Ectodermal cell (in vitro differentiated cells): ENCODE data around the gene INAVA.
"Not testable (repeated sequence)": the region's sequence is repeated elsewhere in the genome, so short reads cannot be mapped to it uniquely, and the experiment has no call there.

Experiments used
- H3K27ac ChIP-seq: 2 replicates; pipeline ENCODE4 v1.7.0; 2013; ENCODE audit warnings: mild to moderate bottlenecking, low read depth, low read length; ENCODE audit not compliant: insufficient read depth, poor library complexity, severe bottlenecking
- H3K27me3 ChIP-seq: 2 replicates; pipeline ENCODE4 v1.7.0; 2013; ENCODE audit warnings: mild to moderate bottlenecking, low read length; ENCODE audit not compliant: insufficient read depth, control insufficient read depth, poor library complexity, severe bottlenecking
- H3K36me3 ChIP-seq: one replicate; pipeline ENCODE4 v1.7.0; 2013; ENCODE audit warnings: low read length; ENCODE audit not compliant: control insufficient read depth, insufficient read depth
- H3K4me1 ChIP-seq: one replicate; pipeline ENCODE4 v1.7.0; 2013; ENCODE audit warnings: low read length; ENCODE audit not compliant: control insufficient read depth, insufficient read depth
- H3K4me3 ChIP-seq: 2 replicates; pipeline ENCODE4 v1.7.0; 2013; ENCODE audit warnings: low read depth, low read length, control low read depth; ENCODE audit not compliant: insufficient read depth
- H3K9me3 ChIP-seq: 2 replicates; pipeline ENCODE4 v1.7.0; 2013; ENCODE audit warnings: mild to moderate bottlenecking, low read length, moderate library complexity; ENCODE audit not compliant: control insufficient read depth
- WGBS, 2 experiments: methylation state at CpG; one replicate each; pipeline ENCODE4 v1.1.7; 2013; ENCODE audit warnings: missing lambda C conversion rate in 2 of 2; 5-methylcytosine and 5-hydroxymethylcytosine counted together

INAVA gene

GRCh38 chr1:200906491-200906890 is 11.8 kb downstream of the INAVA start:
- peaks cover 56% of the 10 kb centered on the region for H3K36me3 ChIP-seq

GRCh38 chr1:200907611-200908097 is 13.0 kb downstream of the INAVA start:
- H3K27ac ChIP-seq, result no peak overlapping the region
- 88 to 94% methylated on average over 5 of the region's 5 CpGs for WGBS, 2 experiments
- no peaks in the 10 kb centered on the region for H3K9me3 ChIP-seq
- H3K27me3 ChIP-seq, result no peaks in the 10 kb centered on the region
- H3K4me3 ChIP-seq, result no peak overlapping the region
- peaks cover 52% of the 10 kb centered on the region for H3K36me3 ChIP-seq
- no peaks in the 10 kb centered on the region for H3K4me1 ChIP-seq

More at GRCh38 chr1:200906491-200906890, 11.8 kb downstream of the INAVA start:
- 98 to 100% methylated on average over 2 of the region's 2 CpGs for WGBS, 2 experiments
- Histone ChIP-seq H3K27ac (no peak overlapping the region), H3K27me3 (no peaks in the 10 kb centered on the region), H3K4me3 (no peak overlapping the region), H3K9me3 (no peaks in the 10 kb centered on the region), H3K4me1 (no peaks in the 10 kb centered on the region)

- peaks cover 55% of the 10 kb centered on the region for H3K36me3 ChIP-seq
Measured at GRCh38 chr1:200908191-200908868, 13.6 kb downstream of the INAVA start.

GRCh38 chr1:200909071-200909470 is 14.4 kb downstream of the INAVA start:
- peaks cover 56% of the 10 kb centered on the region for H3K36me3 ChIP-seq
- no peaks in the 10 kb centered on the region for H3K9me3 ChIP-seq
- H3K27me3 ChIP-seq, result no peaks in the 10 kb centered on the region
- WGBS, 2 experiments, result 95 to 97% methylated on average over 5 of the region's 5 CpGs
- no peak overlapping the region for H3K27ac ChIP-seq
- no peaks in the 10 kb centered on the region for H3K4me1 ChIP-seq
- H3K4me3 ChIP-seq, result no peak overlapping the region

More at GRCh38 chr1:200908191-200908868, 13.6 kb downstream of the INAVA start:
- H3K9me3 ChIP-seq, result no peaks in the 10 kb centered on the region
- H3K27me3 ChIP-seq, result no peaks in the 10 kb centered on the region
- 96% methylated on average over 6 of the region's 6 CpGs for WGBS, 2 experiments
- H3K4me1 ChIP-seq, result no peaks in the 10 kb centered on the region
- H3K27ac ChIP-seq, result no peak overlapping the region
- H3K4me3 ChIP-seq, result no peak overlapping the region

GRCh38 chr1:200909757-200910239 is 15.1 kb downstream of the INAVA start:
- Histone ChIP-seq H3K36me3 (peaks cover 52% of the 10 kb centered on the region), H3K4me3 (no peak overlapping the region), H3K27me3 (no peaks in the 10 kb centered on the region), H3K9me3 (no peaks in the 10 kb centered on the region), H3K4me1 (no peaks in the 10 kb centered on the region), H3K27ac (no peak overlapping the region)
- 93 to 94% methylated on average over 4 of the region's 4 CpGs for WGBS, 2 experiments

- WGBS, 2 experiments, result 96 to 97% methylated on average over 22 to 23 of the region's 24 CpGs
- H3K36me3 ChIP-seq, result peaks cover 47% of the 10 kb centered on the region
Measured at GRCh38 chr1:200911361-200911760, 16.7 kb downstream of the INAVA start.

GRCh38 chr1:200911936-200912335 is 17.2 kb downstream of the INAVA start:
- peaks cover 47% of the 10 kb centered on the region for H3K36me3 ChIP-seq
- not testable (repeated sequence) for H3K4me3 ChIP-seq, H3K9me3 ChIP-seq, H3K27me3 ChIP-seq, H3K27ac ChIP-seq, H3K4me1 ChIP-seq
- WGBS, 2 experiments, result 97 to 98% methylated on average over 10 to 14 of the region's 21 CpGs

More at GRCh38 chr1:200911361-200911760, 16.7 kb downstream of the INAVA start:
- H3K27me3 ChIP-seq, result no peaks in the 10 kb centered on the region
- no peaks in the 10 kb centered on the region for H3K9me3 ChIP-seq
- H3K4me1 ChIP-seq, result no peaks in the 10 kb centered on the region
- H3K27ac ChIP-seq, result no peak overlapping the region
- no peak overlapping the region for H3K4me3 ChIP-seq

GRCh38 chr1:200912737-200913407 is 18.2 kb downstream of the INAVA start:
- no peaks in the 10 kb centered on the region for H3K9me3 ChIP-seq
- H3K4me3 ChIP-seq, result no peak overlapping the region
- peaks cover 43% of the 10 kb centered on the region for H3K36me3 ChIP-seq
- no peaks in the 10 kb centered on the region for H3K4me1 ChIP-seq
- WGBS, 2 experiments, result 88 to 91% methylated on average over 13 of the region's 13 CpGs
- no peaks in the 10 kb centered on the region for H3K27me3 ChIP-seq
- no peak overlapping the region for H3K27ac ChIP-seq

- WGBS, 2 experiments, result 88 to 89% methylated on average over 22 of the region's 22 CpGs
- H3K9me3 ChIP-seq, result no peaks in the 10 kb centered on the region
- no peaks in the 10 kb centered on the region for H3K4me1 ChIP-seq
- peaks cover 17% of the 10 kb centered on the region for H3K36me3 ChIP-seq
- H3K27me3 ChIP-seq, result no peaks in the 10 kb centered on the region
- H3K4me3 ChIP-seq, result no peak overlapping the region
- no peak overlapping the region for H3K27ac ChIP-seq
Measured at GRCh38 chr1:200916152-200916551, 21.5 kb downstream of the INAVA start.

GRCh38 chr1:200916681-200917080 is 22.0 kb downstream of the INAVA start:
- H3K4me3 ChIP-seq, result no peak overlapping the region
- no peaks in the 10 kb centered on the region for H3K9me3 ChIP-seq
- peaks cover 4% of the 10 kb centered on the region for H3K4me1 ChIP-seq
- no peaks in the 10 kb centered on the region for H3K27me3 ChIP-seq
- peaks cover 14% of the 10 kb centered on the region for H3K36me3 ChIP-seq
- WGBS, 2 experiments, result 89 to 91% methylated on average over 11 of the region's 11 CpGs
- peak overlapping the region; percentile 22 for H3K27ac ChIP-seq
